HG03175 (cell line): ENCODE results near the gene MMEL1.
"Not testable (repeated sequence)": the region's sequence is repeated elsewhere in the genome, so short reads cannot be mapped to it uniquely, and the experiment has no call there.

Experiments
- ATAC-seq: cut with Tn5 transposase; IDR thresholded peaks from one replicate; pipeline ENCODE4 v1.9.1; 2021; ENCODE audit warnings: mild to moderate bottlenecking, moderate library complexity; ENCODE audit not compliant: unreplicated experiment

Gene MMEL1

GRCh38 chr1:2628933-2629626 lies 3.7 kb downstream of the MMEL1 start:
- ATAC-seq, result no peak

- ATAC-seq, result no peak
Measured at GRCh38 chr1:2628191-2628932, 4.5 kb downstream of the MMEL1 start.

GRCh38 chr1:2627746-2628145 lies 5.1 kb downstream of the MMEL1 start:
- ATAC-seq, result no peak

- not testable (repeated sequence) for ATAC-seq
Measured at GRCh38 chr1:2625748-2626147, 7.1 kb downstream of the MMEL1 start.

GRCh38 chr1:2625311-2625710 lies 7.5 kb downstream of the MMEL1 start:
- no peak for ATAC-seq

GRCh38 chr1:2624735-2625300 lies 8.0 kb downstream of the MMEL1 start:
- ATAC-seq, result no peak

- no peak for ATAC-seq
Measured at GRCh38 chr1:2623571-2624337, 9.1 kb downstream of the MMEL1 start.

GRCh38 chr1:2617971-2618470 lies 14.8 kb downstream of the MMEL1 start:
- ATAC-seq, result no peak

GRCh38 chr1:2614145-2614544 lies 18.7 kb downstream of the MMEL1 start:
- ATAC-seq, result no peak

- ATAC-seq, result no peak
Measured at GRCh38 chr1:2612591-2613365, 20.0 kb downstream of the MMEL1 start.

GRCh38 chr1:2611621-2612437 lies 21.0 kb downstream of the MMEL1 start:
- ATAC-seq, result no peak

GRCh38 chr1:2611031-2611501 lies 21.8 kb downstream of the MMEL1 start:
- ATAC-seq, result no peak

- ATAC-seq, result no peak
Measured at GRCh38 chr1:2610036-2610959, 22.5 kb downstream of the MMEL1 start.

GRCh38 chr1:2609319-2610035 lies 23.3 kb downstream of the MMEL1 start:
- no peak for ATAC-seq

GRCh38 chr1:2607641-2608091 lies 25.1 kb downstream of the MMEL1 start:
- no peak for ATAC-seq

GRCh38 chr1:2606881-2607621 lies 25.8 kb downstream of the MMEL1 start:
- no peak for ATAC-seq

- no peak for ATAC-seq
Measured at GRCh38 chr1:2606396-2606880, 26.4 kb downstream of the MMEL1 start.
